BE2C (cell line): ENCODE measurements around the gene NRP2.
A peak's percentile ranks its signal among the peaks of the same experiment; 100 is the strongest.

Experiments used
- DNase-seq: peaks from one replicate; pipeline ENCODE4 v3.0.0-alpha.2; 2020
- H3K27me3 ChIP-seq: fragments of 250-450 bp; sonication (Bioruptor Pico); 2 replicates; pipeline ENCODE4 v1.5.1; 2020; ENCODE audit warnings: mild to moderate bottlenecking
- H3K36me3 ChIP-seq: fragments of 250-450 bp; sonication (Bioruptor Pico); 2 replicates; pipeline ENCODE4 v1.5.1; 2020; ENCODE audit warnings: mild to moderate bottlenecking
- H3K4me1 ChIP-seq: fragments of 250-450 bp; sonication (Bioruptor Pico); 2 replicates; pipeline ENCODE4 v1.5.1; 2020
- H3K4me3 ChIP-seq: 2 replicates; pipeline ENCODE4 v1.5.1; 2011; ENCODE audit warnings: low read depth, low read length
- H3K9me3 ChIP-seq: fragments of 250-450 bp; sonication (Bioruptor Pico); 2 replicates; pipeline ENCODE4 v1.5.1; 2020
- TF ChIP-seq, protein P1 (sequence below): IDR thresholded peaks from 2 replicates; pipeline ENCODE4 v1.5.1; 2012; ENCODE audit warnings: mild to moderate bottlenecking, low read depth, low read length

NRP2 gene

DNA sequence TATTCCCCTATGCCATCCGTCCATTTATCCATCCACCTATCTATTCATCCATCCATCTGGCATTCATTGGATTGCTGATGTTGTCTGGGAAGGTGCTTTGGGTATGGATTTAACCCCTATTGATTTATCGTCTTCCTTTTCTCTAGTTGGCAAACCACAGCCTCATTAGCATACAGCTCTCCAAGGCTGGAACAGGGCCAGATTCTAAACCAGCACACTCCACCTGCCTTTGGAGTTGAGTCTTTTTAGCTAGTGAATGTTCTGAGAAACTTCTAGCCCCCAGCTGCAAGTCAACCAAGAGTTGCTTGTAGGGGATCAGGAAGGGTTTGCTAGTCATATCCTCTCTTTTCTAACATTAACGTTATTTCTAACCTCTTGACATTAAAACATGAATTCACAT lies 90.7 kb downstream of the NRP2 start:
- peak; percentile 45 for DNase-seq
- TF ChIP-seq, protein P1, sequence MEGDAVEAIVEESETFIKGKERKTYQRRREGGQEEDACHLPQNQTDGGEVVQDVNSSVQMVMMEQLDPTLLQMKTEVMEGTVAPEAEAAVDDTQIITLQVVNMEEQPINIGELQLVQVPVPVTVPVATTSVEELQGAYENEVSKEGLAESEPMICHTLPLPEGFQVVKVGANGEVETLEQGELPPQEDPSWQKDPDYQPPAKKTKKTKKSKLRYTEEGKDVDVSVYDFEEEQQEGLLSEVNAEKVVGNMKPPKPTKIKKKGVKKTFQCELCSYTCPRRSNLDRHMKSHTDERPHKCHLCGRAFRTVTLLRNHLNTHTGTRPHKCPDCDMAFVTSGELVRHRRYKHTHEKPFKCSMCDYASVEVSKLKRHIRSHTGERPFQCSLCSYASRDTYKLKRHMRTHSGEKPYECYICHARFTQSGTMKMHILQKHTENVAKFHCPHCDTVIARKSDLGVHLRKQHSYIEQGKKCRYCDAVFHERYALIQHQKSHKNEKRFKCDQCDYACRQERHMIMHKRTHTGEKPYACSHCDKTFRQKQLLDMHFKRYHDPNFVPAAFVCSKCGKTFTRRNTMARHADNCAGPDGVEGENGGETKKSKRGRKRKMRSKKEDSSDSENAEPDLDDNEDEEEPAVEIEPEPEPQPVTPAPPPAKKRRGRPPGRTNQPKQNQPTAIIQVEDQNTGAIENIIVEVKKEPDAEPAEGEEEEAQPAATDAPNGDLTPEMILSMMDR, result no peak

DNA sequence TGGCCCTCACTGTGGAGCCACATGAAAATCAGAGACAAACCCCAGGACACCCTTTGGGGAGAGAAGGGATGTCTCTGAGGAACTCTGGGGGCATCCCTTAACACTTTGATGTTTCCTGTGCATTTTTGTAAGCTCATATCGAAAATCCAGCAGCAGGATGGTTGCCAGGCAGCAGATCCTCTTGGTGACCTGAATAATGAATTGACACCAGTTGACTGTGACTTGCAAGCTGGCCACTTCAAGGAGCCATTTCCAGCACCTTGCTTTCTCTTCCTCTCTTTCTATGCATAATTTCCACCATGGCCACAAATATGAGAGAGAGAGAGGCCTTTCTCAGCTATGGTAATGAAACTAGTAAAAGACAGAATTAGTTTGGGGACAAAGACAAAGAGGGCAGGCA lies 91.7 kb downstream of the NRP2 start:
- TF ChIP-seq, protein P1, result no peak
- no peak for DNase-seq
- Histone ChIP-seq H3K4me3 (no peak overlapping the region), H3K4me1 (peaks cover 10% of the 10 kb centered on the region), H3K36me3 (no peaks in the 10 kb centered on the region), H3K9me3 (no peaks in the 10 kb centered on the region; the same call in 1 of the 2 replicates), H3K27me3 (no peaks in the 10 kb centered on the region)

More for the DNA sequence above, 90.7 kb downstream of the NRP2 start:
- H3K36me3 ChIP-seq, result no peaks in the 10 kb centered on the region
- H3K4me3 ChIP-seq, result no peak overlapping the region
- H3K9me3 ChIP-seq, result no peaks in the 10 kb centered on the region; the same call in 1 of the 2 replicates
- H3K27me3 ChIP-seq, result no peaks in the 10 kb centered on the region
- H3K4me1 ChIP-seq, result peaks cover 10% of the 10 kb centered on the region

DNA sequence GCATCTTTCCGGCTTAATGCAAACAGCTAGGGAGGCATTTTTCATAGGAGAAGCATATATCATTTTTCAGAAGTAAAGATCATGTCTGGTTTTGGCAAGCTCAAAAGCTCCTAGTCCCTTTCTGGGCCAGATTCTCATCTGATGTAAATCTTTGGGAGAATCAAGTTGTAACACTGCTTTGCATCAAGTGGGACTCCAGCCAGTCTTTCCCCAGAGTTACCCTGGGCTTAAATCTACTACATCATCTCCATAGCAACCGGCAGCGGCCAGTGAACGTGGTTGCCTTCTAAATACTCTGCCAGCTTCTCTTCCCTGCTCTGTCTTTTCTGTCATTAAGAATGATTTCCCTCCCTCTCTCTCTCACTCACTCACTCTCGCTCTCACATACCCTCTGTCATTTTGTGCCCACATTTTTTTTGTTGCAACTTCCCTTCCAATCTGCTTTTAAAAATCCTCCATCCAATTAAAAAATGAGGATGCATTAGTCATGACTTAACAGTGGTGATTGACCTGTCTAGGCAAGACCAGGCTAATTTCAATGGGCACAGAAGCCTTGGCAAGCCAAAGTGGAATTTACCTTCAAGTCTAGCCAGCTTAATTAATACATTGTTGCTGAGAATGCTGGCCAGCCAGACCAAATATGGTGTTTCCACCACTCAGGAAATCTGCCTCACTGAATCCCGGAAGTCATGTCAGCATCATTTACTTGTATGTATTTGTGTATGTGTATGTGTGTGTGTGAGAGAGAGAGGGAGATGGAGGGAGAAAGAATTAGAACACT lies 93.0 kb downstream of the NRP2 start:
- H3K36me3 ChIP-seq, result no peaks in the 10 kb centered on the region
- peaks cover 10% of the 10 kb centered on the region for H3K4me1 ChIP-seq
- no peak overlapping the region for H3K4me3 ChIP-seq
- DNase-seq, result peak; percentile 25
- H3K27me3 ChIP-seq, result no peaks in the 10 kb centered on the region
- TF ChIP-seq, protein P1, result no peak
- no peaks in the 10 kb centered on the region; the same call in 1 of the 2 replicates for H3K9me3 ChIP-seq

DNA sequence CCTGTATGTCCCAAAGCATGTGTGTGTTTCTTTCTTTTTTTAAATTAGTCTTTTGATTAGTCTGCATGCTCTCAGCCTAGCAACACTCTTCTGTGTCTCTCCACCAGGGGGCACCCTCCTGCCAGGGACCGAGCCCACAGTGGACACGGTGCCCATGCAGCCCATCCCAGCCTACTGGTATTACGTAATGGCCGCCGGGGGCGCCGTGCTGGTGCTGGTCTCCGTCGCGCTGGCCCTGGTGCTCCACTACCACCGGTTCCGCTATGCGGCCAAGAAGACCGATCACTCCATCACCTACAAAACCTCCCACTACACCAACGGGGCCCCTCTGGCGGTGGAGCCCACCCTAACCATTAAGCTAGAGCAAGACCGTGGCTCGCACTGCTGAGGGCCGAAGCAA lies 93.8 kb downstream of the NRP2 start:
- TF ChIP-seq, protein P1, result peak; percentile 71
- peaks cover 14% of the 10 kb centered on the region for H3K4me1 ChIP-seq
- no peak overlapping the region for H3K4me3 ChIP-seq
- no peaks in the 10 kb centered on the region for H3K27me3 ChIP-seq
- no peaks in the 10 kb centered on the region; the same call in 1 of the 2 replicates for H3K9me3 ChIP-seq
- peak; percentile 72 for DNase-seq
- no peaks in the 10 kb centered on the region for H3K36me3 ChIP-seq

DNA sequence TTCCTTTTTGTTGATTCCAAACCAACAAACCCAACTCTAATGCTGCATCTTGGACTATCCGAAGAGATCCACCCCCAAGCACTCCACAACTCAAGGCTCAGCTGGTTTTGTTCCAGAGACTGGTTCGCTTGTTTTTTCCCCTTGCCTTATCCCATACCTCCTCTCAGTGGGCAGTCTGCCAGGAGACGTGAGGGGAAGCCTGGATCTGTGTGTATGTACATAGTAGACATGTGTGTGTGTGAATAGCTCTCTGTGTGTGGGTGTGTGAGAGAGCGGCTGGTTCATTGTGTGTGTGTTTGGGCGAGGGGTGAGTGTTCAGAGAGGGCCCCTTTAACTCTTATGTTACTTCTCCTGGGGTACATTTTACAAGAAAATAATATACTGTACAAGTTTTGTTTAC lies 94.4 kb downstream of the NRP2 start:
- no peaks in the 10 kb centered on the region for H3K36me3 ChIP-seq
- TF ChIP-seq, protein P1, result no peak

DNA sequence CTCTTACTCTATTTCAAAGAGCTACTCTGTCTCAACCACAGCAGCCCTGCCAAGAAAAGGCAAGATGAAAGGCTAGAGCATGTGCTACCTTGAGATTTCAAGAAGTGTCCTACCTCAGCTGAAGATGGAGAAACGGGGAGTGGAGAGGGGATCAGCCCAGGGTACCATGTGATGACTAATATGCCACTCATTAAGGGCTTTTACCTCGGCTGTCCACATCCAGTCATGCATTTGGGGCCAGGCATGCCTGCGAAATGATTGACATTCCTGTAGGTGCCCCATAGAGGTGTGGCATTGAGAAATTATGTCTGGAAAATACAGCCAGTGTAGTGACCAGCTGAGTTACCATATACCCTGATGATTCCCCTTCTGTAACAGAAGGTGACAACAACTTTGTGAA lies 96.1 kb downstream of the NRP2 start:
- no peak for DNase-seq
- H3K4me1 ChIP-seq, result peaks cover 11% of the 10 kb centered on the region
- H3K27me3 ChIP-seq, result no peaks in the 10 kb centered on the region
- no peaks in the 10 kb centered on the region; the same call in 1 of the 2 replicates for H3K9me3 ChIP-seq
- no peaks in the 10 kb centered on the region for H3K36me3 ChIP-seq
- no peak overlapping the region for H3K4me3 ChIP-seq
- TF ChIP-seq, protein P1, result no peak

More for the DNA sequence above, 94.4 kb downstream of the NRP2 start:
- DNase-seq, result peak; percentile 31
- Histone ChIP-seq H3K4me1 (peaks cover 14% of the 10 kb centered on the region), H3K27me3 (no peaks in the 10 kb centered on the region), H3K9me3 (no peaks in the 10 kb centered on the region; the same call in 1 of the 2 replicates), H3K4me3 (no peak overlapping the region)
